Measurements from ENCODE around the gene PCYOX1L.
A peak's percentile ranks its signal among the peaks of the same experiment; 100 is the strongest.

Gene PCYOX1L

DNA sequence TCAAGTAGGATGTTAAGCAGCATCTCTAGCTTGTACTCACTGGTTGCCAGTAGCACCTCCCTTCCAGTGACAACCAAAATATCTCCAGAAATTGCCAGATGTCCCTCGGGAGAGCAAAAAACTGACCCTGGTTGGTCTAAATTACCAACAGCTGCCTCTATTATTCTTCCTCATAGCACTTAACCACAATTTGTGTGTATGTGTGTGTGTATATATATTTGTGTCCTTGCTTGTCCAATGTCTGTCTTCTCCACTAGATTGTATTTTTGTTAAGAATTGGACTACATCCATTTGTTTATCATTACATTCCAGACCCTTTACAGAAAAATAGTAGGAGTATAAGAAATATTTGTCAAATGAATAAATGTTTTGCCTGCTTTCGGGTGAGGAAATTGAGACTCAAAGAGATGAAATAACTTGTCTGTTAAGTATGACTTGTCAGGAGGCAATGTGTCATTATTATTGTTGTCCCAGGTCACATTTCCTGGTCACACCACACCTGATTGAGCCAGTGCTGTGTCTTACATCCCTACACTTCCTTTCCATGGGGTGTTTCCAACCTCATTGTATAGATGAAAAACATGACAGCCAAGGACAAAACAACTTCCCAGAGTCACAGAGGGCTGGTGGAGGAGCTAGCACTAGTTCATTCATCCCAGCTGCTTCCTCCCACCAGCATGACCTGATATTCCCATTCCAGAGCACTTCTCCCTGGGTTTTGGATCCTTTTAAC lies 24.0 kb upstream of the PCYOX1L start:
- intact Hi-C loops (cut with DNase I) = no loop called here
- no peak for DNase-seq

DNA sequence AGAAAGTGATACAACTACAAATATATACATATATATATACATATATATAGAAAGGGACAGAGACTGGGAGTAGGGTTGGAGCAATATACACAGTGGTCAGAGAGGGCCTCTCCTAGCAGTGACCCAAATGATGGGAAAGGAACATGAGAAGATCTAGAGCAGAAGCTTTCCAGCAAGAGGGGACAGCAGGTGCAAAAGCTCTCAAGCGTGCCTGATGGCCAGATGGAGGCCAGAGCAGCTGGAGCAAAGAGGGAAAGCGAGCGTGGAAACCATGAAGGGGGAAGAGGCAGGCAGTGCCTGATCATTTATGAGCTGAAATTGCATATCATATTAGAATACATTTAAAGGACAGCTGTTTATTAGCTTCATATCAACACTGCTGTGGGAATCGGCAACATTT lies 20.1 kb upstream of the PCYOX1L start:
- intact Hi-C loops (cut with DNase I) = no loop called here

DNA sequence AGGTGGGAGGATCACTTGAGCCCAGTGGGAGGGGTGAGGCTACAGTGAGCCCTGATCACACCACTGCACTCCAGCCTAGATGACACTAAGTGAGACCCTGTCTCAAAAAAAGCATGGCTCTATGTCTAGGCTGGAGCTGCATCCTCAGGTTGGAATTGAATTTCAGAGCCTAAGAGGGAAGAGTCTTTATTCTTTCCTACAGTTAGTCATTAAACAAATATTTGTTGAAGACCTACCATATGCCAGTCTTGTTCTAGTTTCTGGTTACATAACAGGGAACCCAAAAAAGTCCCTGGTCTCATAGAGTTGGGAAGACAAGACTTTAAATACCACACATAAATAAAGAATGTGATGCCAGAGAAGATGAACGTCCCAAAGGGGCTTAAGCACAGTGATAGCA lies 19.5 kb upstream of the PCYOX1L start:
- intact Hi-C loops (cut with DNase I) = no loop called here

More for the DNA sequence above, 20.1 kb upstream of the PCYOX1L start:
- no peak for DNase-seq

DNA sequence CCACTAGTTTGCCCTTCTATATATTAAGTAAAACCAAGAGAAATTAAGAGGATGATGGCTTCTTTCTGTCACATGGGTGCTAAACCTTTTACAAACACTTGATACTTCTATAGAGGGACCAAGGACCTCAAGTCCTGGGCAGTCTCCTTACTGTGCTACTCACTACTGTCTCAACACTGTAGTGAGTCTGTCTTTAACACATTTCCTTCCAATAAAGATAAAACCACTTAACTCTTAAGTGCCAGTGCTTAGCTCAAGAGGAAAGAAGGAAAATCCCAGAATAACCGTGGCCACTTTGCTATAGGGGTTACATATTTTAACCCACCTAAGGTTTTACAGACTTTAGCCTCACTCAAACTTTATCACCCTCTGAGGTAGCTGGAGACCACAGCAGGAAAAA lies 16.9 kb upstream of the PCYOX1L start:
- no peak for DNase-seq
- intact Hi-C loops (cut with DNase I) = loop anchor here (10.0 kb wide), 1 partner anchor 76 kb away; no protein-coding TSS in a partner anchor

More for the DNA sequence above, 19.5 kb upstream of the PCYOX1L start:
- no peak for DNase-seq

DNA sequence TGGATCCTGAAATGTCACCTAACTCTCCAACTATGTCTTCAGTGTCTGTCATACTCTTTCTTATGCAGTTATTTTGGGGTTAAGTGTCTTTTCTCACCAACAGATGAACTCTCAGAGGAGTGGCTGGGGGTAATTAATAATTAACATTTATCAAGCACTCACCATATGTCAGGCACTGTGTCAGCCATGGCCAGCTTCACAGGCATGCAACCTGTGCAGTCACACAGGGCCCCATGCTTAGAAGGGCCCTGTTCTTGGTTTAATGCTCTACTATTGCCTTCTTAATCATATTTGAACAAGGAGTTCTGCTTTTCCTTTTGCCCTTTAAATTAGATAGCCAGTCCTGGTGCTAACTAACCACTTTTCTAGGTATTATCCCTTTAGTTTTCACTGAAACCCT lies 16.0 kb upstream of the PCYOX1L start:
- DNase-seq = no peak
- intact Hi-C loops (cut with DNase I) = loop anchor here (10.0 kb wide), 1 partner anchor 77 kb away; no protein-coding TSS in a partner anchor

DNA sequence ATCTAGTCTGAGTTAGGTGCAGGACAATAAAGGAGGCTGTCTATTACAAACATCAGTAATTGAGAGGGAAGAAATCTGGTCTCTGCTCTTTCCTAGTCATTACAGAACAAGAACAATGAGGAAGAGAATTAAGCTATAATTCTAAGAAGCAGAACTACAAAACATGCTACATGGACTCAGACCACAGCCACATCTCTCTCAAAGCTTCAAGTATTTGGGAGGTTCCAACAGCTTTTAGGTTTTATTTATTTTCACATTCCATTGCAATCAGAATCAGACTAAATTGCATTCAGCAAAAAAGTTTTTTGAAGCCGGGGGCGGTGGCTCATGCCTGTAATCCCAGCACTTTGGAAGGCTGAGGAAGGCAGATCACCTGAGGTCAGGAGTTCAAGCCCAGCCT lies 13.7 kb upstream of the PCYOX1L start:
- no peak for DNase-seq
- intact Hi-C loops (cut with DNase I) = loop anchor here (10.0 kb wide), 1 partner anchor 79 kb away; no protein-coding TSS in a partner anchor

DNA sequence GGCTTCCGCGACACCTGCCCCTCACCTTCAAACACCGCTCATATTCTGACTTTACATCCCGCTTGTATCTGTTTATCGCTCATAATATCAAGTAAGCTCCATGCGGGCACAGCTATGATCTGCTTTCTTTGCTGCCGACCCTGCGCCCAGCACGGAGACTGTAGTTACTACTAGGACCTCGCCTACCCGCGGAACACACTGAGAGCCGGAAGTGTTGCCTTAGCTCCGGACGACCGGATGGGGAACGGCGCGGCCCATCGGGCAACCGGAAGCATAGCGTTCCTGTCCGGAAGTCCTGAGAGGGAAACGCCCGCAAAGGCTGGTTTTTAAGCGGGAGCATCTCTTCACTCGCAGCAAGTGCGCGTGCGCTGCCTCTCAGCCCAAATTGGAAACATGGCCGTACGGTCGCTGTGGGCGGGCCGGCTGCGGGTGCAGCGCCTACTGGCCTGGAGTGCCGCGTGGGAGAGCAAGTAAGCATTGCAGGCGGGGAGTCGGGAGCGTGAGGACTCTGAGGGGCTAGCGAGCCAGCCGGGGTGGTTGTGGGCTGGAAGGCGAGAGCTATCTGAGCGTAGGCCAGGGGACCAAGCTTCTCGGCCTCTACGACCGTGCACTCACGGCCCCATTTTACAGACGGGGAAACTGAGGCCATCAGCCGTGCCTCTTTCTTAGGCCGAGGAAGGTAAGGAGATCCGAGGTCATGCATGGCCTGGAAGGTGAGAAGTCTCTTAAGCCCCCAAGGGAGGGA lies 12.5 kb upstream of the PCYOX1L start, which contains the start of gene GRPEL2:
GRPEL2 (plus strand) TSS at position 353 of the 745 bp plus-strand sequence; CDS start at position 394, 41 bp downstream.
- intact Hi-C loops (cut with DNase I) = loop anchor here (10.0 kb wide), 1 partner anchor 81 kb away; no protein-coding TSS in a partner anchor

DNA sequence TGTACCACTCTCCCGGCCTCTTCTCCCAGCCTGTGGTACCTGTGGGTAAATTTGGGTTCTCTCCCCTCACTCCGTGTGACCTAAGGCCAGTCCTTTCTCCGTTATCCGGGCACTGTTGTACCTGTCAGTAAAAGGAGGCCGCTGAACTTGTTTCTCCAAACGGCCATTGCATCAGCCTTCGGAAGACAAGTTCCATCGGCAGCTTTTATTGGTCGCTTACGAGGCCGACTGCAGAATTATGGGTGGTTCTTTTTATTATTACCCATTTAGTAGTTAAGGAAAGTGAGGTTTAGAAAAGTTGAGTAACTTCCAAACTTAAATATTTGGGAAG lies 12.0 kb upstream of the PCYOX1L start:
- DNase-seq = no peak
- intact Hi-C loops (cut with DNase I) = loop anchor here (10.0 kb wide), 1 partner anchor 81 kb away; no protein-coding TSS in a partner anchor

More for the DNA sequence above, 12.5 kb upstream of the PCYOX1L start, which contains the start of gene GRPEL2:
- DNase-seq = peak; percentile 94 to 99 (median 96)

DNA sequence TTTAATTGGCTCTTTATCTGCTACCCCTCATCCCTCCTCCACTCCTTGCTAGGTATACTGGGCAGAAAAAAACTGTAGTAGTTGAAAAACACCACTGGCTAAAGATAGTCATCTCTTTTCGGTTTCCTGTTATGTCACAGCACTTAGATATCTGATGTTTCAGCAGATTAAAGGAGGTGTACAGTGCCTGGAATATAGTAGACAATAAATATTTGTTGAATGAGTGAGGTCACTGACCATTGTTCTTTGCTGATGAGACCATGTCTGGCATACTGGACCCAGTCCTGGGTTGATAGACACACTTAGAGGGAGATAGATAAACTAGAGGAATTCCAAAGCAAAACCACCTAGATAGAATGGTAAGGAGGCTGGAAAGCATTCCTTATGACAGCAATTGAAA lies 9.3 kb upstream of the PCYOX1L start:
- DNase-seq = no peak
- intact Hi-C loops (cut with DNase I) = loop anchor here (10.0 kb wide), 1 partner anchor 84 kb away; no protein-coding TSS in a partner anchor

DNA sequence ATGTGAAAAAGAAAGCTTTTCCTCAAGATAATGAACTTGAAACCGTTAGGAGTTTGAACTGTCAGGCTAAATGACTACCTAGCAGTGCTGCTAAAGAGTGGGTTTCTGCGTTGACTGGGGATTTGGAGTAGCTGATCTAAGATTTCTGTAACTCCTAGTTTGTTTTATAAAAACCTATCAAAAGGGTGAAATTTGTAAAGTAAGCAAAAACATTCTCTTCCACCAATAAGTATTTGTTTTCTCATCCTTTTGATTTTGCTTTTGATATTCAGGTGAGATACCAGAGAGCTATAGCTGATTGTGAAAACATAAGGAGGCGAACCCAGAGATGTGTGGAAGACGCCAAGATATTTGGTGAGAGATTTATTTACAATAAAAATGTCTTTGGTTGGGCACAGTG lies 8.5 kb upstream of the PCYOX1L start:
- intact Hi-C loops (cut with DNase I) = loop anchor here (10.0 kb wide), 1 partner anchor 85 kb away; no protein-coding TSS in a partner anchor
- DNase-seq = no peak

DNA sequence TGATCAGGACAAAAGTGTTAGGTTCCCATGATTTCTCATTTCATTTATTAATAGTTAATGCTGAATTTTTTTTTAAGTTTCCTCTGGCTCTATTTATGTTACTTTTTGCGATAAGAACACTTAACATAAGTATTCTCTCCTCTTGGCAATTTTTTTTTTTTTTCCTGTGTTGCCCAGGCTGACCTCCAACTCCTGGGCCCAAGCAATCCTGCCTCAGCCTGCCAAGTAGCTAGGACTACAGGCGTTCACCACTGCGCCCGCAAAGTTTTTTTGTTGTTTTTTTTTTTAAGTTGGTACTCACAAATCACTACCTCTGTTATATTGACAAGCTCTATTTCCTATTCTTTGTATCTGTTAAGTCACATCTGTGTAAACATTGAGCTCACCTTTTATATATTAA lies 5.7 kb upstream of the PCYOX1L start:
- no peak for DNase-seq
- intact Hi-C loops (cut with DNase I) = no loop called here

DNA sequence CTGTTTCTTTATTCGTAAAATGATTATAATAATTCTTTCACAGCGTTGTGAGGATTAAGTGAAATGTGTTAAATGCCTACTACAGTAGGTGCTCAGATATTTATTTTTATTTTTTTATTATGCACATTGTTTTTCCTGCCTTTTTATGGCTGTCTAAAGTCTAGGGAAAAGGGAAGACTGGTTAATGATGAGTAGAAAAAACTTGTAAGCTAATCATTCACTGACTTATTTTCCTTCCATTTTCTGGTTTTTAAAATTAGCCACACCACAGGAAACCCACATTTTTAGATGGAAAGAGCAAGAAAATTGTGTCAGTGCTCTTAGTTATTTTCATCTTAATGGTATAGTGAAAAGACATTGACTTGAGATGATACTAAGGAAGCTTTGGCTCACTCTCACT lies 3.9 kb upstream of the PCYOX1L start:
- DNase-seq = no peak

DNA sequence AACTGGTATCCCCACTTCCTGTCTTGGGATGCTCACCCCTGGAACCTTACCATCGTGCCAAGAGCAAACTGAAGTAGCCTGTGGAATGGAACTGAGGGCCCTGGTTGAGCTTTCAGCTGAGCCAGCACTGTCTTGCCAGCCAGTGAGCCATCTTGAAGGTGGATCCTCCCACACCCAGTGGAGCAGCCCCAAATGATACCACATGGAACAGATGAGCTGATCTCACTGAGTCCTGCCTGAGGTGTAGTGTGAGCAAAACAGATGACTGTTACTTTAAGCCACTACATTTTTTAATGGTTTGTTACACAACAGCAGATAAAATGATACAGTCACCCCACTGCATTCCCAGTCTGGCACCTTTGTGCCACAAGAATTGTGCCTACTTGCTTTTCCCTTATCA lies 2.2 kb upstream of the PCYOX1L start:
- intact Hi-C loops (cut with DNase I) = no loop called here
- DNase-seq = no peak

More for the DNA sequence above, 3.9 kb upstream of the PCYOX1L start:
- intact Hi-C loops (cut with DNase I) = no loop called here

DNA sequence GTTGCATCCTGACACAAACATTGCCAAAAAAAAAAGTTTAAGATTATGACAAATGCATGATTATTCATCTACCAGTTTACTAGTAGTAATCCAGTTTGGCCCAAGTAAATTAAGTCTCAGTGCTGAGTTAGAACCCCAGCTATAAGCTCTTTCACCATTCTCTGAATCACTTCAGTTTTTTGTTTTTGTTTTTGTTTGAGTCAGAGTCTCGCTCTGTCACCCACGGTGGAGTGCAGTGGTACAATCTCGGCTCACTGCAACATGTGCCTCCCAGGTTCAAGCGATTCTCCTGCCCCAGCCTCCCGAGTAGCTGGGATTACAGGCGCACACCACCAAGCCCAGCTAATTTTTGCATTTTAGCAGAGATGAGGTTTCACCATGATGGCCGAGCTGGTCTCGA lies 1.5 kb upstream of the PCYOX1L start:
- intact Hi-C loops (cut with DNase I) = no loop called here
- no peak for DNase-seq

DNA sequence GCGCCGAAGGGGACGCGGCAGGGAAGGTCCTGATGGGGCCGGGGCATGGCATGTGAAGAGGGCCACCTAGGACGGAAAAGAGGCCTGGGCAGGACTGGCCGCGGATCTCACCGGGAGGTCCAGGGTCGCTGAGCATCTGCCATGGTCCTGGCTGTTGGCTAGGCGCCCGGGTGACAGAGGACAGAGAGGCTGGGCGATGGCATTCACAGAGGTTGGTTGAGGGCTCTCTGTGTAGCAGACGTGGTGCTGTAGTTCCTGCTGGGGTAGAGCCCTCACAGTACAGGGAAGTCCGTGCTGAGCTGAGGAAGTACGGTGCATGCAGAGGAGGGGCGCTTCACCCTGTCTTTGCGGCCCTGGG lies 427 bp downstream of the PCYOX1L start:
- peak in 8 of 10 donors; percentile 36 to 85 (median 48) for DNase-seq
- intact Hi-C loops (cut with DNase I) = no loop called here

DNA sequence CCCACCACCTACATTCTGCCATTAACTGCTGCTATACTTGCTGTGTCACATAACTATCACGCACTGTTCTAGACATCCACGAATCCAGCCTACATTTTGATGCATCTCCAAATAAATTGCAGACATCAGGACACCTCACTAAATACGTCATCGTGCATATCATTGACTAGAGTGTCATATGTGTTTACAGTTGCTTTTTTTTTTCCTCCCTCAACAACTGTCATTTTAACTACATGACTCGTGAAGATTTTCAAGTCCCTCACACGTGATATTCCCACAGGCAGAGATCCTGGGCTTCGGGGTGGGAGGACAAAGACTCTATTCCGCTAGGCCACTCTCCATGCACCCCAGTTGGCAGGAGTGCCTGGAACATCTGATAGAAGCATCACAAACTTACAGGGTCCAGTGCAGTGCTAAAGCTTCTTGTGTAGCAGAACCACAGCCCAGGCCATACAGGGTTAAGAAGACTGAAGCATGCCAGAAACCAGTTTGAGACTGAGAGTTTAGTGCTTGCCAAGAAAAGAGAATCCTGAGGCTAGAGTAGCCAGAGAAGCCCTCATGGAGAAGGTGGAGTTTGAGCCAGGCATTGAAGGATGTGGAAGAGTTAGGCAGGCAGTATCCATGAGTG lies 1.1 kb downstream of the PCYOX1L start:
- intact Hi-C loops (cut with DNase I) = no loop called here

DNA sequence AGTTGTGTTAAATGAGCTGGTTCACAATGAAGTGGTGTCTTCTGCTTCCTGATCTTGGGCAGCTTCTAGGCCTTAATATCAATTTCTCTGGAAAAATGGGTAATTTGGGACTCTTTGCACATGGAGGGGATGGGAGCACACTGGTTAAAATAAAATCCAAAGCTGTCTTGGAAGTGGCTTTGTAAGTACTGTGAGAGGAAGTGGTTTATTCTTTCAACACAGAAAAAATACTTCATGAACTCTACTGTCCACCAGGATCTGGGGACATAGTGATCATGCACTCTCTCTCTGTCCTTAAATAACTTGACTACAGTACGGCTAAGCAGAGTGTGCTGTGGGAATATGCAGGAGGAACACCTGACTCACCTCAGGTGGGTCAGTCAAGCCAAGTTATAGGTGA lies 2.4 kb downstream of the PCYOX1L start:
- intact Hi-C loops (cut with DNase I) = no loop called here
- no peak for DNase-seq

More for the DNA sequence above, 1.1 kb downstream of the PCYOX1L start:
- DNase-seq = peak in 2 of 10 donors; percentile 14 to 23

DNA sequence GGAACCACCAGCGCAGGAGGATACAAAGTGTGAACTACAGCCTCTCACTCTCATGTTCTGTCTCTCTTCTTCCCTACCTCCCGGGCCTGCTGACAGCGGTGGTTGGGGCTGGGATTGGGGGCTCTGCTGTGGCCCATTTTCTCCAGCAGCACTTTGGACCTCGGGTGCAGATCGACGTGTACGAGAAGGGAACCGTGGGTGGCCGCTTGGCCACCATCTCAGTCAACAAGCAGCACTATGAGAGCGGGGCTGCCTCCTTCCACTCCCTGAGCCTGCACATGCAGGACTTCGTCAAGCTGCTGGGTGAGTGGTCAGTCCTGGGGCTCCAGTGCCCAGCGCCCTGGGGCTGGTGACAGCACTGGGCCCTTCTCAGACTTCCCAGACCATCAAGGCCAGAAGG lies 4.7 kb downstream of the PCYOX1L start:
- no peak for DNase-seq
- intact Hi-C loops (cut with DNase I) = no loop called here

DNA sequence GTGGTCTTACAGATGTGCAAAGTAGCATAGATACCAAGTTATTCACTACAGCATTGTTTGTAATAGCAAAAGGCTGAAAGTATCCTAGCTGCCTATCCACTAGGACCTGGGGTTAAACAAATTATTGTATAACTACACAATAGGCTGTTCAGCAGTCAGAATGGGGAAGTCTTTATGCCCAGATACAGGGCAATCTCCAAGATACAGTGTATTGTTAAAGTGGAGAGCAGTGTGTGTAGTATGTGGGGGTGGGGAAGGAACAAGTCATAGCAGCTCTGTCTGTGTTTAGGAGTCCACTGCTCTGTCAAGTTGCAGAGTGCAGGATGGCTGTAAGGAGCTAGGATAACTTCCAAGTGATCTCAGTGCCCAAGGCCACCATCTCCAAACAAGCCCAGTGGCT lies 5.5 kb downstream of the PCYOX1L start:
- no peak for DNase-seq
- intact Hi-C loops (cut with DNase I) = no loop called here

DNA sequence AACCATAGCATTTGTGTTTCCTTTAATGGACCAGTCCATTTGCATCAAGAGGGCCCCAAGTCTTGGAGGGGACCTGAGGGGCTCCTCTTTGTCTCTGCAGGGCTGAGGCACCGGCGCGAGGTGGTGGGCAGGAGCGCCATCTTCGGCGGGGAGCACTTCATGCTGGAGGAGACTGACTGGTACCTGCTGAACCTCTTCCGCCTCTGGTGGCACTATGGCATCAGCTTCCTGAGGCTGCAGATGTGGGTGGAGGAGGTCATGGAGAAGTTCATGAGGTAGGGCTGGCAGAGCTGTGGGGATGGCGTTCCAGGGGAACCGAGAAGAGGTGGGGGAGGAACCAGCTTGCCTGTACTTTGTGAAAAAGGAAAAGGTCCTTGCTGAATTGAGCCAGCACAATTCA lies 6.1 kb downstream of the PCYOX1L start:
- DNase-seq = no peak
- intact Hi-C loops (cut with DNase I) = no loop called here

DNA sequence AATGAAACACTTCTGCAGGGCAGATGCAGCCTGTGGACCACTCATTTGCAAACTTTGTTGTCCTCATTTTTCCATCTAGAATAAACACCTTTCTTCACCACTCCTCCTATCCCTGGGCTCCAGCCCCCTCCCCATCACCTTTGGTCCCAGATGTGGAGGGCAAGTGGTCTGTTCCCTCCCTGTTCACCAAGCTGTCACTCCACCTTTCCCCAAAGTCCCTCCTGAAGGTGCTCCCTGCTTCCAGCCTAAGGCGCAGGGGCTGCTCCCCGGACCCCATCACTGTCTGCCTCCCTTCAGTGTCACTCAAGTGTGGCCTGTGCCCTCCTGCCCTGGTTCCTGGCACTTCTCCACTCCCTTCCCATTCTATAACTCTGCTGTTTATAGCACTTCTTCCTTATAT lies 6.9 kb downstream of the PCYOX1L start:
- DNase-seq = no peak
- intact Hi-C loops (cut with DNase I) = no loop called here

Measured in posterior cingulate gyrus (tissue), 11 donors.